C1 segment of cervical spinal cord (tissue), 14 donors: ENCODE data around the gene SLCO1B3.
"Not testable (repeated sequence)": the region's sequence is repeated elsewhere in the genome, so short reads cannot be mapped to it uniquely, and the experiment has no call there.

ENCODE experiments used
- DNase-seq, 14 donors: peaks; one replicate each; lab custom pipeline; 2025; lab: John Stamatoyannopoulos, UW

SLCO1B3 gene

GRCh38 chr12:20810487-20810886 lies at the start of gene SLCO1B3:
Gene SLCO1B3, plus strand, starts transcription at chr12:20810705. Its CDS starts 5,034 bp downstream, at chr12:20815739.
- DNase-seq: no peak

- DNase-seq: no peak
Observed at GRCh38 chr12:20777420-20777819, 33.1 kb upstream of the SLCO1B3 start.

- no peak for DNase-seq
Observed at GRCh38 chr12:20778969-20779368, 31.5 kb upstream of the SLCO1B3 start.

- DNase-seq: not testable (repeated sequence)
Observed at GRCh38 chr12:20779971-20780370, 30.5 kb upstream of the SLCO1B3 start.

GRCh38 chr12:20783796-20784357 lies 26.6 kb upstream of the SLCO1B3 start:
- DNase-seq: not testable (repeated sequence)

- no peak for DNase-seq
Observed at GRCh38 chr12:20792971-20793370, 17.5 kb upstream of the SLCO1B3 start.

- DNase-seq: no peak
Observed at GRCh38 chr12:20798554-20798953, 12.0 kb upstream of the SLCO1B3 start.

- no peak for DNase-seq
Observed at GRCh38 chr12:20800160-20800559, 10.3 kb upstream of the SLCO1B3 start.

GRCh38 chr12:20801035-20801434 lies 9.5 kb upstream of the SLCO1B3 start:
- no peak for DNase-seq

- no peak for DNase-seq
Observed at GRCh38 chr12:20805921-20806320, 4.6 kb upstream of the SLCO1B3 start.

GRCh38 chr12:20807192-20808080 lies 3.1 kb upstream of the SLCO1B3 start:
- DNase-seq: no peak

- no peak for DNase-seq
Observed at GRCh38 chr12:20808521-20808920, 2.0 kb upstream of the SLCO1B3 start.

- DNase-seq: no peak
Observed at GRCh38 chr12:20815574-20815973, 5.1 kb downstream of the SLCO1B3 start.

GRCh38 chr12:20822415-20822814 lies 11.9 kb downstream of the SLCO1B3 start:
- no peak for DNase-seq

GRCh38 chr12:20822925-20823324 lies 12.4 kb downstream of the SLCO1B3 start:
- DNase-seq: no peak

GRCh38 chr12:20829919-20830318 lies 19.4 kb downstream of the SLCO1B3 start:
- DNase-seq: no peak

- no peak for DNase-seq
Observed at GRCh38 chr12:20830456-20830855, 20.0 kb downstream of the SLCO1B3 start.

- no peak for DNase-seq
Observed at GRCh38 chr12:20832911-20833310, 22.4 kb downstream of the SLCO1B3 start.

GRCh38 chr12:20852649-20853048 lies 42.1 kb downstream of the SLCO1B3 start:
- no peak for DNase-seq

GRCh38 chr12:20863056-20863455 lies 52.6 kb downstream of the SLCO1B3 start:
- no peak for DNase-seq

GRCh38 chr12:20865873-20866272 lies 55.4 kb downstream of the SLCO1B3 start:
- no peak for DNase-seq

- no peak for DNase-seq
Observed at GRCh38 chr12:20868277-20868676, 57.8 kb downstream of the SLCO1B3 start.

GRCh38 chr12:20883288-20883687 lies 72.8 kb downstream of the SLCO1B3 start:
- no peak for DNase-seq
